ENCODE measurements around the gene SRD5A3. TPM values are rescaled to one million over a fixed set of nuclear protein-coding genes. Genes with fewer than 3 reads are reported as not detected.

SRD5A3 gene
- polyA plus RNA-seq, 1 donor from 2014 or later, result 6.2 TPM

DNA sequence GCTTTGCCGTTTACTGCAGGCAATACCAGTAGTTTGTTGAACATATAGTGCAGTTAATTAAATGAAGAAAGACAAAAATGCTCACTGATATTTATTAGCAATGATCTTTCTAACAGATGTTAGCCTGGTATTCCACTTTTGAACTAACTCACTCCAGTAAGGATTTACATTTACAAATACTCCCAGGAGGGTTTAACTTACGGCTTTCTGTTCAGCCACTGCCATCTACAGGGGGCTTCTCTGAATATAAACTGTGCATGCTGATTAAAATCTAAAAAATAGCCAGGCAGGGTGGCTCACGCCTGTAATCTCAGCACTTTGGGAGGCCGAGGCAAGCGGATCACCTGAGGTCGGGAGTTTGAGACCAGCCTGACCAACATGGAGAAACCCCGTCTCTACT lies 2.2 kb upstream of the SRD5A3 start:
- H3F3A ChIP-seq (ENCODE audit: insufficient read depth, low read length, poor library complexity, severe bottlenecking), result no peaks in the 10 kb centered on the region
- H3K9me3 ChIP-seq (ENCODE audit: low read length), result no peaks in the 10 kb centered on the region
- no peaks in the 10 kb centered on the region for H3K36me3 ChIP-seq (ENCODE audit: insufficient read depth, low read length)
- no peak overlapping the region for H3K4me3 ChIP-seq (ENCODE audit: low read length)
- no peaks in the 10 kb centered on the region for H4K20me1 ChIP-seq (ENCODE audit: insufficient read depth)
- no peak overlapping the region for H2AFZ ChIP-seq (ENCODE audit: low read depth, low read length)
- no peaks in the 10 kb centered on the region for H3K9me2 ChIP-seq (ENCODE audit: insufficient read depth, low read length)
- no peaks in the 10 kb centered on the region for H3K27me3 ChIP-seq (ENCODE audit: insufficient read depth, low read depth, low read length)
- no peak overlapping the region for H3K4me2 ChIP-seq (ENCODE audit: low read length)
- TF ChIP-seq RAD21 (conservative IDR thresholded peaks at IDR 0.05), result peak; percentile 28
- TF ChIP-seq, protein P1, sequence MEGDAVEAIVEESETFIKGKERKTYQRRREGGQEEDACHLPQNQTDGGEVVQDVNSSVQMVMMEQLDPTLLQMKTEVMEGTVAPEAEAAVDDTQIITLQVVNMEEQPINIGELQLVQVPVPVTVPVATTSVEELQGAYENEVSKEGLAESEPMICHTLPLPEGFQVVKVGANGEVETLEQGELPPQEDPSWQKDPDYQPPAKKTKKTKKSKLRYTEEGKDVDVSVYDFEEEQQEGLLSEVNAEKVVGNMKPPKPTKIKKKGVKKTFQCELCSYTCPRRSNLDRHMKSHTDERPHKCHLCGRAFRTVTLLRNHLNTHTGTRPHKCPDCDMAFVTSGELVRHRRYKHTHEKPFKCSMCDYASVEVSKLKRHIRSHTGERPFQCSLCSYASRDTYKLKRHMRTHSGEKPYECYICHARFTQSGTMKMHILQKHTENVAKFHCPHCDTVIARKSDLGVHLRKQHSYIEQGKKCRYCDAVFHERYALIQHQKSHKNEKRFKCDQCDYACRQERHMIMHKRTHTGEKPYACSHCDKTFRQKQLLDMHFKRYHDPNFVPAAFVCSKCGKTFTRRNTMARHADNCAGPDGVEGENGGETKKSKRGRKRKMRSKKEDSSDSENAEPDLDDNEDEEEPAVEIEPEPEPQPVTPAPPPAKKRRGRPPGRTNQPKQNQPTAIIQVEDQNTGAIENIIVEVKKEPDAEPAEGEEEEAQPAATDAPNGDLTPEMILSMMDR (IDR thresholded peaks at IDR 0.05; ENCODE audit: poor library complexity, severe bottlenecking), result peak; percentile 39
- TF ChIP-seq SMC3 (conservative IDR thresholded peaks at IDR 0.05; ENCODE audit: poor library complexity), result no peak
- no peak overlapping the region for H3K9ac ChIP-seq (ENCODE audit: low read length)
- no peak overlapping the region for H3K27ac ChIP-seq (ENCODE audit: low read length)
- H3K79me2 ChIP-seq (replicated peaks; ENCODE audit: insufficient read depth, low read length), result no peaks in the 10 kb centered on the region

DNA sequence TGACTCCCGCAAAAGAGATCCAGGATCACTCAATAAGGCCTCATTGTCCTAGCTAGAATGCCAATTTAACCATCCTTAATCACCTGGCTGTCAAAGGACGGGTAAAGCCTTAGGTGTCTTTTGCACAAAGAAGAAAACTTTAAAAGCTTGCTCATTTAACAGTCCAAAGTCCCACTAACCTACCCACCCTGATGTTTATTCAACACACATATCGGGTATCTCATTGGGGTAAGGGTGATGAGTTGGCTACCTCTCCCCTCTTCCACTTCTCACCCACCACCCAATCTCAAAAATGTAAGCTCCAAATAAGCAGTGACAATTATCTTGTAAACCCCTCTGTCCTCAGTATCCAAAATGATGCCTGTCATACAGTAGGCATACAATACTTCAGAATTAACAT lies 988 bp upstream of the SRD5A3 start:
- Histone ChIP-seq H3K9me2 (ENCODE audit: insufficient read depth, low read length) (no peaks in the 10 kb centered on the region), H3K9me3 (ENCODE audit: low read length) (no peaks in the 10 kb centered on the region), H3K4me3 (ENCODE audit: low read length) (no peak overlapping the region), H3F3A (ENCODE audit: insufficient read depth, low read length, poor library complexity, severe bottlenecking) (no peaks in the 10 kb centered on the region), H3K79me2 (replicated peaks; ENCODE audit: insufficient read depth, low read length) (no peaks in the 10 kb centered on the region), H4K20me1 (ENCODE audit: insufficient read depth) (no peaks in the 10 kb centered on the region), H3K27me3 (ENCODE audit: insufficient read depth, low read depth, low read length) (no peaks in the 10 kb centered on the region), H3K36me3 (ENCODE audit: insufficient read depth, low read length) (no peaks in the 10 kb centered on the region), H2AFZ (ENCODE audit: low read depth, low read length) (no peak overlapping the region), H3K9ac (ENCODE audit: low read length) (no peak overlapping the region), H3K27ac (ENCODE audit: low read length) (no peak overlapping the region), H3K4me2 (ENCODE audit: low read length) (no peak overlapping the region)
- no peak for TF ChIP-seq RAD21 (conservative IDR thresholded peaks at IDR 0.05)
- TF ChIP-seq, protein P1 (IDR thresholded peaks at IDR 0.05; ENCODE audit: poor library complexity, severe bottlenecking), result no peak
- TF ChIP-seq EP300 (conservative IDR thresholded peaks at IDR 0.05; ENCODE audit: poor library complexity, severe bottlenecking), result no peak
- TF ChIP-seq SMC3 (conservative IDR thresholded peaks at IDR 0.05; ENCODE audit: poor library complexity), result no peak

DNA sequence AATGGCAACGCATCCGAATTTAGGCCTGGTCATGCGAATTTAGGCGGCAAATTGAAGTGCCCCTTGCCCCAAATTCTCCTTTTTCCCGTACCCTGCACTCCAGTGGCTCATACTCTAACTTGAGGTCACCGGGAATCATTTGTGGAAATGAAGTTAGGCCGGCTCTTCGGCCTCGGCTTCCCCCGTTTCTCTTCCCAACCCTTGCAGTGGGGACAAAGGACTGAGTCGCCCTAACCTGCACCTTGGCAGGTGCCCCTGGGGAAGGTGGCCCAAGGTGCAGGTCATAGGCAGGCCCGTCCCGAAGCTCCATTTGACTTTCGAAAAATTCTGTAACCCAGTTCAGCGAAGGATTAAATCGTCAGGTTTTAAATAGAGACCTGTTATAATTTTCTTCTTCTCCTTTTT lies 811 bp downstream of the SRD5A3 start:
- Histone ChIP-seq H3K27me3 (ENCODE audit: insufficient read depth, low read depth, low read length) (no peaks in the 10 kb centered on the region), H3K4me3 (ENCODE audit: low read length) (peak overlapping the region; percentile 90), H3K4me2 (ENCODE audit: low read length) (peak overlapping the region; percentile 38), H3K79me2 (replicated peaks; ENCODE audit: insufficient read depth, low read length) (no peaks in the 10 kb centered on the region), H3K9me3 (ENCODE audit: low read length) (no peaks in the 10 kb centered on the region), H3K36me3 (ENCODE audit: insufficient read depth, low read length) (no peaks in the 10 kb centered on the region), H3K27ac (ENCODE audit: low read length) (peak overlapping the region; percentile 49), H2AFZ (ENCODE audit: low read depth, low read length) (no peak overlapping the region), H4K20me1 (ENCODE audit: insufficient read depth) (no peaks in the 10 kb centered on the region), H3F3A (ENCODE audit: insufficient read depth, low read length, poor library complexity, severe bottlenecking) (no peaks in the 10 kb centered on the region), H3K9me2 (ENCODE audit: insufficient read depth, low read length) (no peaks in the 10 kb centered on the region), H3K9ac (ENCODE audit: low read length) (peak overlapping the region; percentile 76)
- TF ChIP-seq, protein P1 (IDR thresholded peaks at IDR 0.05; ENCODE audit: poor library complexity, severe bottlenecking), result no peak
- TF ChIP-seq SMC3 (conservative IDR thresholded peaks at IDR 0.05; ENCODE audit: poor library complexity) (no peak), TAF1 (IDR thresholded peaks at IDR 0.05; ENCODE audit: low read depth) (no peak), MXI1 (conservative IDR thresholded peaks at IDR 0.05; ENCODE audit: poor library complexity, severe bottlenecking) (no peak), EZH2 (IDR thresholded peaks at IDR 0.05; ENCODE audit: borderline replicate concordance, insufficient read depth, low read length, poor library complexity, severe bottlenecking) (no peak), RAD21 (conservative IDR thresholded peaks at IDR 0.05) (no peak), POLR2AphosphoS5 (IDR thresholded peaks at IDR 0.05) (no peak), EP300 (conservative IDR thresholded peaks at IDR 0.05; ENCODE audit: poor library complexity, severe bottlenecking) (no peak)
- TF ChIP-seq, protein P2, sequence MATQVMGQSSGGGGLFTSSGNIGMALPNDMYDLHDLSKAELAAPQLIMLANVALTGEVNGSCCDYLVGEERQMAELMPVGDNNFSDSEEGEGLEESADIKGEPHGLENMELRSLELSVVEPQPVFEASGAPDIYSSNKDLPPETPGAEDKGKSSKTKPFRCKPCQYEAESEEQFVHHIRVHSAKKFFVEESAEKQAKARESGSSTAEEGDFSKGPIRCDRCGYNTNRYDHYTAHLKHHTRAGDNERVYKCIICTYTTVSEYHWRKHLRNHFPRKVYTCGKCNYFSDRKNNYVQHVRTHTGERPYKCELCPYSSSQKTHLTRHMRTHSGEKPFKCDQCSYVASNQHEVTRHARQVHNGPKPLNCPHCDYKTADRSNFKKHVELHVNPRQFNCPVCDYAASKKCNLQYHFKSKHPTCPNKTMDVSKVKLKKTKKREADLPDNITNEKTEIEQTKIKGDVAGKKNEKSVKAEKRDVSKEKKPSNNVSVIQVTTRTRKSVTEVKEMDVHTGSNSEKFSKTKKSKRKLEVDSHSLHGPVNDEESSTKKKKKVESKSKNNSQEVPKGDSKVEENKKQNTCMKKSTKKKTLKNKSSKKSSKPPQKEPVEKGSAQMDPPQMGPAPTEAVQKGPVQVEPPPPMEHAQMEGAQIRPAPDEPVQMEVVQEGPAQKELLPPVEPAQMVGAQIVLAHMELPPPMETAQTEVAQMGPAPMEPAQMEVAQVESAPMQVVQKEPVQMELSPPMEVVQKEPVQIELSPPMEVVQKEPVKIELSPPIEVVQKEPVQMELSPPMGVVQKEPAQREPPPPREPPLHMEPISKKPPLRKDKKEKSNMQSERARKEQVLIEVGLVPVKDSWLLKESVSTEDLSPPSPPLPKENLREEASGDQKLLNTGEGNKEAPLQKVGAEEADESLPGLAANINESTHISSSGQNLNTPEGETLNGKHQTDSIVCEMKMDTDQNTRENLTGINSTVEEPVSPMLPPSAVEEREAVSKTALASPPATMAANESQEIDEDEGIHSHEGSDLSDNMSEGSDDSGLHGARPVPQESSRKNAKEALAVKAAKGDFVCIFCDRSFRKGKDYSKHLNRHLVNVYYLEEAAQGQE (IDR thresholded peaks at IDR 0.05; ENCODE audit: borderline replicate concordance), result no peak
